Transverse colon (tissue), 4 donors: ENCODE results near the gene MEGF11. TPM values are rescaled to one million over a fixed set of nuclear protein-coding genes. Genes with fewer than 3 reads are reported as not detected.

Experiments used
- DNase-seq: peaks from one replicate; pipeline ENCODE4 v3.0.0-alpha.2; 2019
- H3K27ac ChIP-seq, 4 donors: fragments of 200-600 bp; sonication (generic); 2 replicates each; pipeline ENCODE4 v1.5.1; 2016 to 2018; ENCODE audit warnings: inconsistent platforms in 4 of 4
- H3K27me3 ChIP-seq: fragments of 200-600 bp; sonication (generic); 2 replicates; pipeline ENCODE4 v1.5.1; 2017; ENCODE audit warnings: inconsistent platforms
- H3K36me3 ChIP-seq, 4 donors: fragments of 200-600 bp; sonication (generic); 2 replicates each; pipeline ENCODE4 v1.5.1; 2017 to 2019; ENCODE audit warnings: inconsistent platforms in 4 of 4
- H3K4me1 ChIP-seq, 4 donors: fragments of 200-600 bp; sonication (generic); 2 replicates each; pipeline ENCODE4 v1.5.1; 2017 to 2020; ENCODE audit warnings: inconsistent platforms in 4 of 4
- H3K4me3 ChIP-seq, 4 donors: fragments of 200-600 bp; sonication (generic); 1 replicate in 1 of 4; 2 replicates in 3 of 4; pipeline versions ENCODE4 v1.5.1 to v1.6.1; 2017 to 2019; ENCODE audit warnings: inconsistent platforms in 4 of 4
- H3K9me3 ChIP-seq, 2 donors: fragments of 200-600 bp; sonication (generic); 2 replicates each; pipeline ENCODE4 v1.5.1; 2017 to 2019; ENCODE audit warnings: inconsistent platforms in 2 of 2
- EP300 ChIP-seq: sonication (generic); formaldehyde crosslinking; IDR thresholded peaks from one replicate; pipeline ENCODE4 v1.6.1; 2017; ENCODE audit warnings: antibody characterized with exemption, low read depth
- POLR2A ChIP-seq: fragments of 450-650 bp; IDR thresholded peaks from one replicate; pipeline ENCODE4 v1.6.1; 2016; ENCODE audit warnings: antibody characterized with exemption, mild to moderate bottlenecking, moderate library complexity
- POLR2AphosphoS5 ChIP-seq, 3 donors: sonication (generic); formaldehyde crosslinking; IDR thresholded peaks; one replicate each; pipeline ENCODE4 v1.6.1; 2016; ENCODE audit warnings: antibody characterized with exemption in 3 of 3
- WGBS, 2 donors: methylation state at CpG; one replicate each; pipeline ENCODE4 v1.1.5; 2018; ENCODE audit warnings: low coverage in 1 of 2; 5-methylcytosine and 5-hydroxymethylcytosine counted together
- in situ Hi-C, 4 donors: fragments of 200-750 bp; cut with MboI; loops; one replicate each; pipeline versions ENCODE4 v1.15.0 to v1.15.1; 2017; ENCODE audit warnings: low sequenced_read_pairs in 3 of 4, low pct_ligation_motif_present in 1 of 4, low pct_unique_long_range_greater_than_20kb in 1 of 4
- intact Hi-C: fragments of 100-400 bp; cut with DNase I; formaldehyde crosslinking; loops from one replicate; pipeline ENCODE4 v1.15.1; 2023; ENCODE audit warnings: low total_unique reads
- total RNA-seq, 4 donors: library from RNA; depleted of rRNA; stranded (reverse); fragments of >200 nt; gene quantifications; one replicate each; pipeline ENCODE4 v1.1.0, GENCODE V29; 2016
- TF ChIP-seq, protein P1 (sequence below), 5 experiments: fragments of 200-600 bp in 3 of 5; fragments of 450-650 bp in 2 of 5; sonication (generic) in 3 of 5; IDR thresholded peaks; 1 replicate in 2 of 5; 2 replicates in 3 of 5; pipeline ENCODE4 v1.5.1; 2016 to 2017; ENCODE audit warnings: antibody characterized with exemption in 5 of 5, inconsistent platforms in 3 of 5, mild to moderate bottlenecking in 2 of 5, moderate library complexity in 1 of 5

MEGF11 gene
- total RNA-seq, 4 donors from 2014 or later, result 0.16 TPM; not detected in 3

DNA sequence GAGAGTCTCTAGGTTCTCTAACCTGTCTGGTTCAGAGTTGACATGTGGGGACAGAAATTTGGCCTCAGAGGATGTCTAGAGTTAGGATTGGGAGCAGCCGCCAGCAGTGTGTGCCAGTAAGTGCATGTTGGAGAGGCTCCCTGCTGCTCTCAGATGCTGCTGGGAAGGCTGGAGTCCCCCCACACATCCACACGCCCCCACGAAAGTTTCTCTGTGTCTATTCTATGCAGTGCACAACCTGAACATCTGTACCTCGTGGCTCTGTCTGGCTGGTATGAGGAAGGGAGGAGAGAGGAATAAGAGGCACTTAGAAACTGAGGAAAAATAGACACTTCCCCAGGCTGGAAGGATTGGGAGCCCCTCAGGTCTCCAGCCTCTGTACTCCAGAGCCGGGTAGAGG lies 252.5 kb downstream of the MEGF11 start:
- Histone ChIP-seq H3K27ac (no peak overlapping the region), H3K36me3 (no peaks in the 10 kb centered on the region), H3K27me3 (no peaks in the 10 kb centered on the region), H3K9me3 (no peaks in the 10 kb centered on the region), H3K4me3 (no peak overlapping the region), H3K4me1 (no peaks in the 10 kb centered on the region)
- no peak for DNase-seq
- 70% methylated on average over 5 of the region's 5 CpGs; no CpG with 5 or more reads in 1 of the 2 donors for WGBS, 2 donors
- in situ Hi-C loops (no loop called here), intact Hi-C loops (no loop called here)
- no peak for TF ChIP-seq POLR2A
- TF ChIP-seq EP300, result no peak
- TF ChIP-seq POLR2AphosphoS5 (IDR thresholded peaks at IDR 0.05), result no peak
- TF ChIP-seq, protein P1, sequence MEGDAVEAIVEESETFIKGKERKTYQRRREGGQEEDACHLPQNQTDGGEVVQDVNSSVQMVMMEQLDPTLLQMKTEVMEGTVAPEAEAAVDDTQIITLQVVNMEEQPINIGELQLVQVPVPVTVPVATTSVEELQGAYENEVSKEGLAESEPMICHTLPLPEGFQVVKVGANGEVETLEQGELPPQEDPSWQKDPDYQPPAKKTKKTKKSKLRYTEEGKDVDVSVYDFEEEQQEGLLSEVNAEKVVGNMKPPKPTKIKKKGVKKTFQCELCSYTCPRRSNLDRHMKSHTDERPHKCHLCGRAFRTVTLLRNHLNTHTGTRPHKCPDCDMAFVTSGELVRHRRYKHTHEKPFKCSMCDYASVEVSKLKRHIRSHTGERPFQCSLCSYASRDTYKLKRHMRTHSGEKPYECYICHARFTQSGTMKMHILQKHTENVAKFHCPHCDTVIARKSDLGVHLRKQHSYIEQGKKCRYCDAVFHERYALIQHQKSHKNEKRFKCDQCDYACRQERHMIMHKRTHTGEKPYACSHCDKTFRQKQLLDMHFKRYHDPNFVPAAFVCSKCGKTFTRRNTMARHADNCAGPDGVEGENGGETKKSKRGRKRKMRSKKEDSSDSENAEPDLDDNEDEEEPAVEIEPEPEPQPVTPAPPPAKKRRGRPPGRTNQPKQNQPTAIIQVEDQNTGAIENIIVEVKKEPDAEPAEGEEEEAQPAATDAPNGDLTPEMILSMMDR (IDR thresholded peaks at IDR 0.05), result no peak

DNA sequence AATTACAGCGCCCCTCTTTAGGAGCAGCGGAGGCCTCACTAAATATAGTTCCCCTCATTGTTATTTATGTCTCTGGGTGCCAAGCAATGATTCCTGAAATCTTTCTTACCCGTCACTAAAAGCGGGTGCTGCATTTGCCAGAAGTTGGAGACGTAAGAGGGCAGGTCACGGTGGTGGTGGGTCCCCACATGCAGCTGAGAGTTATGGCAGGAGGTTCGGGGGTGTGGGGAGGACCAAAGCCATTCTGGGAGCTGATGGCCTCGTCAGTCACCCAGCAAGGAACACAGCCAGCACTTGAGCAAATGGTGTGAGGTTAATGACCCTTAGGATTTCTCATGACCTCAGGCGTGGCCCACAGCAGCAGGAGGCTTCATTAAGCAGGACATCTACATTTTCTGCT lies 255.1 kb downstream of the MEGF11 start:
- intact Hi-C loops (no loop called here), in situ Hi-C loops (loop anchor here in 3 of 4 donors (25.0 kb wide), 1 partner anchor 189 kb away; no protein-coding TSS in a partner anchor)
- no peak for DNase-seq
- Histone ChIP-seq H3K36me3 (no peaks in the 10 kb centered on the region), H3K4me3 (no peak overlapping the region), H3K4me1 (no peaks in the 10 kb centered on the region), H3K9me3 (no peaks in the 10 kb centered on the region), H3K27me3 (peaks cover 5% of the 10 kb centered on the region), H3K27ac (no peak overlapping the region)
- 58 to 78% methylated on average over 5 to 9 of the region's 9 CpGs for WGBS, 2 donors
- TF ChIP-seq POLR2AphosphoS5 (IDR thresholded peaks at IDR 0.05) (no peak), POLR2A (no peak), EP300 (no peak)
- TF ChIP-seq, protein P1 (IDR thresholded peaks at IDR 0.05), result no peak

DNA sequence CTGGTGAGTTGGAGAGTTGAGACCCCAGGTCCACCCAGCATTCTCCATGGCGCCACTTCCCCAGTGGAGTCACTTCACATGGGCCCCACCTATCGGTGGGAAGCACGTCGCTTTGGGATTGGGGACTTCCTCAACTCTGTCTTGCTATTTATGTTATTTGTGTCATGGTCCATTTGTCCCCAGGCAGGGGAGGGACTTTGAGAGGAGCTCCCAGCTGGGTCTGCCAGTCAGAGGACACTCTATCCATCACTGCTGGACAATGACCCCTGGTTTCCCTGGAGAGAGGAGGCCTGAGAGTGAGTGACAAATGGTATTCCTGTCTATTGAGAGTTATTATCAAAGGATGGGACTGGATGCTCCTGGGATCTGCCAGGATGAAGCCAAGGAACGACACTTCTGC lies 256.6 kb downstream of the MEGF11 start:
- no peak overlapping the region for H3K4me3 ChIP-seq
- H3K9me3 ChIP-seq, result no peaks in the 10 kb centered on the region
- TF ChIP-seq POLR2A (no peak), POLR2AphosphoS5 (IDR thresholded peaks at IDR 0.05) (no peak), EP300 (no peak)
- TF ChIP-seq, protein P1 (IDR thresholded peaks at IDR 0.05), result no peak
- H3K4me1 ChIP-seq, result no peaks in the 10 kb centered on the region
- intact Hi-C loops, result no loop called here
- no peak for DNase-seq
- in situ Hi-C loops, result loop anchor here in 3 of 4 donors (25.0 kb wide), 1 partner anchor 190 kb away; no protein-coding TSS in a partner anchor
- H3K27me3 ChIP-seq, result peaks cover 14% of the 10 kb centered on the region
- 90% methylated on average over 5 of the region's 5 CpGs; no CpG with 5 or more reads in 1 of the 2 donors for WGBS, 2 donors
- no peak overlapping the region for H3K27ac ChIP-seq
- no peaks in the 10 kb centered on the region for H3K36me3 ChIP-seq

DNA sequence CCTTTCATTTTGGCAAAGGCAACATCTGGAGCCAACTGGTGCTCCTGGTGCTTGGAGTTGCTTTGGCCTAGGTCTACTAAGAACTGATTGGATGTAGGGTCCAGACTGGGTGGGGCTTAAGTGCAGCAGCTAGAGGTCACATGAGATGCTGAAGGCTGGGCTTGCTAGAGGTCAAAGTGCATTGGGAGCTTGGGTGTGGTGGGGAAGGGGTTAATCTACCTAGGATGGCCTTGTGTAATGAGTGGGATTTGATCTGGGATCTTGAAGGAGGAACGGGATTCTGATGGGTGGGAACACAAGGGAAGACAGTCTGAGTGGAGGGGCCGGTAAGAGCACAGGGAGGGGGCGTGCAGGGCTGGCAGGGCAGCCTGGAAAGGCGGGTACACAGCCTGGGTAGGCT lies 258.7 kb downstream of the MEGF11 start:
- TF ChIP-seq, protein P1 (IDR thresholded peaks at IDR 0.05), result no peak
- TF ChIP-seq EP300 (no peak), POLR2A (no peak), POLR2AphosphoS5 (IDR thresholded peaks at IDR 0.05) (no peak)
- Histone ChIP-seq H3K36me3 (no peaks in the 10 kb centered on the region), H3K27ac (no peak overlapping the region), H3K27me3 (peaks cover 14% of the 10 kb centered on the region), H3K4me3 (no peak overlapping the region), H3K4me1 (no peaks in the 10 kb centered on the region), H3K9me3 (no peaks in the 10 kb centered on the region)
- WGBS, 2 donors, result 60 to 64% methylated on average over 1 to 4 of the region's 4 CpGs
- DNase-seq, result no peak
- in situ Hi-C loops, result loop anchor here in 3 of 4 donors (25.0 kb wide), 1 partner anchor 192 kb away; no protein-coding TSS in a partner anchor
- intact Hi-C loops, result no loop called here
